Stomach (tissue), 4 donors: ENCODE measurements around the gene CTNND2.

Experiments
- EP300 ChIP-seq: sonication (generic); formaldehyde crosslinking; IDR thresholded peaks from one replicate; pipeline ENCODE4 v1.6.1; 2017; ENCODE audit warnings: antibody characterized with exemption
- TF ChIP-seq, protein P1 (sequence below), 7 experiments: fragments of 450-650 bp in 4 of 7; fragments of 200-600 bp in 3 of 7; sonication (generic) in 3 of 7; IDR thresholded peaks; one replicate each; pipeline ENCODE4 v1.5.1; 2016 to 2019; ENCODE audit warnings: antibody characterized with exemption in 7 of 7, control low read depth in 2 of 7, mild to moderate bottlenecking in 1 of 7

GRCh38 chr5:11519236-11519635 is 385.0 kb downstream of the CTNND2 start:
- TF ChIP-seq, protein P1, sequence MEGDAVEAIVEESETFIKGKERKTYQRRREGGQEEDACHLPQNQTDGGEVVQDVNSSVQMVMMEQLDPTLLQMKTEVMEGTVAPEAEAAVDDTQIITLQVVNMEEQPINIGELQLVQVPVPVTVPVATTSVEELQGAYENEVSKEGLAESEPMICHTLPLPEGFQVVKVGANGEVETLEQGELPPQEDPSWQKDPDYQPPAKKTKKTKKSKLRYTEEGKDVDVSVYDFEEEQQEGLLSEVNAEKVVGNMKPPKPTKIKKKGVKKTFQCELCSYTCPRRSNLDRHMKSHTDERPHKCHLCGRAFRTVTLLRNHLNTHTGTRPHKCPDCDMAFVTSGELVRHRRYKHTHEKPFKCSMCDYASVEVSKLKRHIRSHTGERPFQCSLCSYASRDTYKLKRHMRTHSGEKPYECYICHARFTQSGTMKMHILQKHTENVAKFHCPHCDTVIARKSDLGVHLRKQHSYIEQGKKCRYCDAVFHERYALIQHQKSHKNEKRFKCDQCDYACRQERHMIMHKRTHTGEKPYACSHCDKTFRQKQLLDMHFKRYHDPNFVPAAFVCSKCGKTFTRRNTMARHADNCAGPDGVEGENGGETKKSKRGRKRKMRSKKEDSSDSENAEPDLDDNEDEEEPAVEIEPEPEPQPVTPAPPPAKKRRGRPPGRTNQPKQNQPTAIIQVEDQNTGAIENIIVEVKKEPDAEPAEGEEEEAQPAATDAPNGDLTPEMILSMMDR (IDR thresholded peaks at IDR 0.05), result no peak
- no peak for TF ChIP-seq EP300
